BLaER1 treated with 17β-estradiol and CSF1 and Interleukin-3, amounts not matched to agents 10 nM and 100 nM (cell line): ENCODE measurements around the gene MUC5AC.
"Not testable (repeated sequence)": the region's sequence is repeated elsewhere in the genome, so short reads cannot be mapped to it uniquely, and the experiment has no call there.

Experiments used
- H3K27ac ChIP-seq, 11 experiments: shearing (Covaris generic); formaldehyde crosslinking; 2 replicates each; pipeline ENCODE4 v1.8.1; 2022
- H3K27me3 ChIP-seq, 11 experiments: shearing (Covaris generic); formaldehyde crosslinking; 2 replicates each; pipeline ENCODE4 v1.8.1; 2022
- H3K36me3 ChIP-seq, 11 experiments: shearing (Covaris generic); formaldehyde crosslinking; 2 replicates each; pipeline ENCODE4 v1.8.1; 2022
- H3K4me1 ChIP-seq, 10 experiments: shearing (Covaris generic); formaldehyde crosslinking; 2 replicates each; pipeline ENCODE4 v1.8.1; 2022
- H3K4me2 ChIP-seq, 11 experiments: shearing (Covaris generic); formaldehyde crosslinking; 2 replicates each; pipeline ENCODE4 v1.8.1; 2022
- H3K4me3 ChIP-seq, 10 experiments: shearing (Covaris generic); formaldehyde crosslinking; 2 replicates each; pipeline ENCODE4 v1.8.1; 2022
- H3K9ac ChIP-seq, 11 experiments: shearing (Covaris generic); formaldehyde crosslinking; 2 replicates each; pipeline ENCODE4 v1.8.1; 2022
- H3K9me3 ChIP-seq, 11 experiments: shearing (Covaris generic); formaldehyde crosslinking; replicated peaks in 1 of 11; 2 replicates each; pipeline ENCODE4 v1.8.1; 2022
- H4K20me1 ChIP-seq, 11 experiments: shearing (Covaris generic); formaldehyde crosslinking; 2 replicates each; pipeline ENCODE4 v1.8.1; 2022
- Cebpa-rat ChIP-seq, 11 experiments: shearing (Covaris generic); IDR thresholded peaks; 2 replicates each; pipeline ENCODE4 v1.8.1; 2022

MUC5AC gene

DNA sequence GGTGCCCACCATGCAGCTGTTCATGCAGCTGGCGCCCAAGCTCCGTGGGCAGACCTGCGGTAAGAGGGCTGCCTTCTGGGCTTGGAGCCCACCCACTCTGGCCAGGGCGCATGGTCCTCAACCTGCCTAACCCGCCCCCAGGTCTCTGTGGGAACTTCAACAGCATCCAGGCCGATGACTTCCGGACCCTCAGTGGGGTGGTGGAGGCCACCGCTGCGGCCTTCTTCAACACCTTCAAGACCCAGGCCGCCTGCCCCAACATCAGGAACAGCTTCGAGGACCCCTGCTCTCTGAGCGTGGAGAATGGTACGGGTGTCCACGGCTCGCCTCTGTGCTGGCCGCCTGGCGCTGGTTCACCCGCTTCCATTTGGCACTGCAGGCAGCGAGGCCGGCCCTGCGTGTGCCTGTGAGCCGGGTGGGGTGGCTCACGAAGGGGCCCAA is 11.0 kb downstream of the MUC5AC start:
- H3K4me3 ChIP-seq, result no peak overlapping the region

GRCh38 chr11:1171223-1171984 is 13.7 kb downstream of the MUC5AC start:
- TF ChIP-seq Cebpa-rat (IDR thresholded peaks at IDR 0.05), result no peak
- peaks cover 0 to 43% (median 24%) of the 10 kb centered on the region in 11 experiments; a peak in 18 of 22 replicates for H3K9me3 ChIP-seq
- no peak overlapping the region for H3K27ac ChIP-seq
- H3K4me1 ChIP-seq, result no peaks in the 10 kb centered on the region
- H3K9ac ChIP-seq, result no peak overlapping the region
- H3K27me3 ChIP-seq, result no peaks in the 10 kb centered on the region
- H3K36me3 ChIP-seq, result no peaks in the 10 kb centered on the region
- H3K4me3 ChIP-seq, result no peak overlapping the region
- no peak overlapping the region for H3K4me2 ChIP-seq
- H4K20me1 ChIP-seq, result no peaks in the 10 kb centered on the region

More for the DNA sequence above, 11.0 kb downstream of the MUC5AC start:
- no peak for TF ChIP-seq Cebpa-rat (IDR thresholded peaks at IDR 0.05)
- H4K20me1 ChIP-seq, result peaks cover 0 to 6% (median 0%) of the 10 kb centered on the region in 11 experiments; a peak in 1 of 22 replicates
- no peaks in the 10 kb centered on the region for H3K36me3 ChIP-seq
- H3K4me2 ChIP-seq, result no peak overlapping the region
- no peak overlapping the region for H3K27ac ChIP-seq
- peaks cover 0 to 28% (median 17%) of the 10 kb centered on the region in 11 experiments; a peak in 16 of 22 replicates for H3K9me3 ChIP-seq
- H3K27me3 ChIP-seq, result no peaks in the 10 kb centered on the region
- H3K9ac ChIP-seq, result no peak overlapping the region
- H3K4me1 ChIP-seq, result no peaks in the 10 kb centered on the region

GRCh38 chr11:1171985-1172728 is 14.4 kb downstream of the MUC5AC start:
- H3K9me3 ChIP-seq, result peaks cover 0 to 43% (median 24%) of the 10 kb centered on the region in 11 experiments; a peak in 18 of 22 replicates
- H3K4me1 ChIP-seq, result no peaks in the 10 kb centered on the region
- H3K36me3 ChIP-seq, result no peaks in the 10 kb centered on the region
- H3K4me2 ChIP-seq, result no peak overlapping the region
- H3K9ac ChIP-seq, result no peak overlapping the region
- TF ChIP-seq Cebpa-rat (IDR thresholded peaks at IDR 0.05), result no peak
- no peak overlapping the region for H3K27ac ChIP-seq
- no peak overlapping the region for H3K4me3 ChIP-seq
- no peaks in the 10 kb centered on the region for H3K27me3 ChIP-seq
- H4K20me1 ChIP-seq, result no peaks in the 10 kb centered on the region

- TF ChIP-seq Cebpa-rat (IDR thresholded peaks at IDR 0.05), result no peak
- H3K36me3 ChIP-seq, result no peaks in the 10 kb centered on the region
- no peak overlapping the region for H3K4me2 ChIP-seq
- no peaks in the 10 kb centered on the region for H4K20me1 ChIP-seq
- H3K9me3 ChIP-seq, result peaks cover 0 to 43% (median 24%) of the 10 kb centered on the region in 11 experiments; a peak in 18 of 22 replicates
- no peak overlapping the region for H3K4me3 ChIP-seq
- no peaks in the 10 kb centered on the region for H3K4me1 ChIP-seq
- H3K27ac ChIP-seq, result no peak overlapping the region
- no peaks in the 10 kb centered on the region for H3K27me3 ChIP-seq
- no peak overlapping the region for H3K9ac ChIP-seq
These were observed 15.0 kb downstream of the MUC5AC start for GRCh38 chr11:1172729-1173117.

DNA sequence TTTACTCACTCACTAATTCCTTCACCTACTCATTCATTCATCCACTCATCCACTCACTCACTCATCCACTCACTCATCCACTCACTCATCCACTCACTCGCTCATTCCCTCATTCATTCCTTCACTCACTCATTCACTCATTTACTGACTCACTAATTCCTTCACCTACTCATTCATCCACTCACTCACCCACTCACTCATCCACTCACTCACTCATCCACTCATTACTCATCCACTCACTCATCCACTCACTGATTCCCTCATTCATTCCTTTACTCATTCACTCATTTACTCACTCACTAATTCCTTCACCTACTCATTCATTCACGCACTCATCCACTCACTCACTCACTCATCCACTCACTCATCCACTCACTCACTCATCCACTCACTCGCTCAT is 15.6 kb downstream of the MUC5AC start:
- not testable (repeated sequence) for H3K36me3 ChIP-seq, H3K27me3 ChIP-seq, H3K4me1 ChIP-seq, H4K20me1 ChIP-seq, H3K9ac ChIP-seq, H3K27ac ChIP-seq, H3K4me2 ChIP-seq, H3K4me3 ChIP-seq
- H3K9me3 ChIP-seq, result peaks cover 0 to 43% (median 24%) of the 10 kb centered on the region in 11 experiments; a peak in 18 of 22 replicates

GRCh38 chr11:1174441-1175370 is 17.0 kb downstream of the MUC5AC start:
- no peak for TF ChIP-seq Cebpa-rat (IDR thresholded peaks at IDR 0.05)
- H3K9me3 ChIP-seq, result peaks cover 0 to 43% (median 24%) of the 10 kb centered on the region in 11 experiments; a peak in 18 of 22 replicates
- no peaks in the 10 kb centered on the region for H4K20me1 ChIP-seq
- no peaks in the 10 kb centered on the region for H3K36me3 ChIP-seq
- H3K27ac ChIP-seq, result no peak overlapping the region
- no peak overlapping the region for H3K4me2 ChIP-seq
- no peak overlapping the region for H3K4me3 ChIP-seq
- no peak overlapping the region for H3K9ac ChIP-seq
- no peaks in the 10 kb centered on the region for H3K27me3 ChIP-seq
- H3K4me1 ChIP-seq, result no peaks in the 10 kb centered on the region

DNA sequence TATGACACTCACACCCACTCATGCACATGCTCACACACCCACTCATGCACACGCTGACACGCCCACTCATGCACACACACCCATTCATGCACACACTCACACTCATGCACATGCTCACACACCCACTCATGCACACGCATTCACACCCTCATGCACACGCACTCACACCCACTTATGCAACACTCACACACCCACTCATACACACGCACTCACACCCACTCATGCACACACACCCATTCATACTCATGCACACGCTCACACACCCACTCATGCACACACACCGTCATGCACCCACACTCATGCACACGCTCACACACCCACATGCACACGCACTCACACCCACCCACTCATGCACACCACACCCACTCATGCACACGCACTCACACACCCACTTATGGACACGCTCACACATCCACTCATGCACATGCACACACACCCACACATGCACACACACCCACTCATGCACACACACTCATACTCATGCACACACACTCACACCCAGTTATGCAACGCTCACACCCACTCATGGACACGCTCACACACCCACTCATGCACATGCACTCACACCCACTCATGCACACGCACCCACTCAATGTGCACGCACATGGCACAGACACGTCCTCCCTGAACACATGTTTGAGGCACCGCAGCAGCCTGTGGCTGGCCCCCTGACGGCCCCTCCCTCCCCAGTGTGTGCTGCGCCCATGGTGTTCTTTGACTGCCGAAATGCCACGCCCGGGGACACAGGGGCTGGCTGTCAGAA is 17.9 kb downstream of the MUC5AC start:
- peaks cover 0 to 40% (median 22%) of the 10 kb centered on the region in 11 experiments; a peak in 18 of 22 replicates for H3K9me3 ChIP-seq
- H3K36me3 ChIP-seq, result no peaks in the 10 kb centered on the region
- H3K4me2 ChIP-seq, result no peak overlapping the region
- no peaks in the 10 kb centered on the region for H4K20me1 ChIP-seq
- no peak for TF ChIP-seq Cebpa-rat (IDR thresholded peaks at IDR 0.05)
- H3K4me3 ChIP-seq, result no peak overlapping the region
- H3K4me1 ChIP-seq, result no peaks in the 10 kb centered on the region
- no peaks in the 10 kb centered on the region for H3K27me3 ChIP-seq
- H3K27ac ChIP-seq, result no peak overlapping the region
- H3K9ac ChIP-seq, result no peak overlapping the region

GRCh38 chr11:1176224-1177019 is 18.7 kb downstream of the MUC5AC start:
- H3K27me3 ChIP-seq, result no peaks in the 10 kb centered on the region
- H4K20me1 ChIP-seq, result no peaks in the 10 kb centered on the region
- no peak for TF ChIP-seq Cebpa-rat (IDR thresholded peaks at IDR 0.05)
- H3K9ac ChIP-seq, result no peak overlapping the region
- H3K4me3 ChIP-seq, result no peak overlapping the region
- no peak overlapping the region for H3K27ac ChIP-seq
- no peak overlapping the region for H3K4me2 ChIP-seq
- H3K9me3 ChIP-seq, result peaks cover 0 to 32% (median 15%) of the 10 kb centered on the region in 11 experiments; a peak in 17 of 22 replicates
- H3K36me3 ChIP-seq, result no peaks in the 10 kb centered on the region
- peaks cover 0 to under 1% (median 0%) of the 10 kb centered on the region in 10 experiments; a peak in 1 of 20 replicates for H3K4me1 ChIP-seq
